Measurements from ENCODE around the gene VAMP2.
A peak's percentile ranks its signal among the peaks of the same experiment; 100 is the strongest.

Gene VAMP2

DNA sequence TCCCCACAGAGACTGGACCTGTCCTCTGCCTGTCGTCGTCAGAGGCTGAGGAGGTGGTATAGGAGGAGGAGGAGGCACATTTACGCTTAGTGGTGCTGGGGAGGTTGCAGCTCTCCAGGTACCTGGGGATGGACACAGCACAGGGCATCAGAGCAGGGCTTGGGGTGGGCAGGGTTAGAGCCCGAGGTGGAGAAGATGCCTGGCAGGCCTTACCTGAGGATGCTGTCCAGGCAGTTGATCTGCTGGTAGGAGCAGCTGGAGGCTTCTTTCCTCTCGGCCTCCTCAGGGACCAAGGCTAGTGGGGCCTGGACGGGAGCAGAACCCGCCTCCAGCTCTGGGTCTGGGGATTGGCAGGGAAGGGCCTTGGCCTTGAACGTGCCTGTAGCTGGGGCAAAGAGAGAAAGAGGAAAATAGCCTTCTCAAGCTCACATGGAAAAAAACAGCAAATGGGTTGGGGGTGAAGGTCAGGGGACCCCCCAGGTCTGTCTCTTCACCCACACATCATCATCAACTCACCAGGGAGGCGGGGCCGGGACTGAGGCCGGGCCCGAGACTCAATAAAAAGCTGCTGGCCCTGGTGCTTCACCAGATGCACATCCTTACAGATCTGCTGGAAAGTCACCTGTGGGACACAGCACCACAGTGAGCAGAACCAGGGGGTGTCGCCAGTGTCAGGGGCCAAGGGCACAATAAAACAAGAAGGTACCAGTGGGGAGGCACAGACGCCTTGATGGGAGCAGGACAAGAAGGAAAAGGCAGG is 16.2 kb downstream of the VAMP2 start:
- no peak for DNase-seq (ENCODE audit: low read depth)
- no peak overlapping the region for H3K4me3 ChIP-seq (ENCODE audit: low read depth, low read length)

- no peak overlapping the region for H3K4me3 ChIP-seq (ENCODE audit: low read depth, low read length)
- no peak for DNase-seq (ENCODE audit: low read depth)
Observed at GRCh38 chr17:8145811-8146210, 16.9 kb downstream of the VAMP2 start.

DNA sequence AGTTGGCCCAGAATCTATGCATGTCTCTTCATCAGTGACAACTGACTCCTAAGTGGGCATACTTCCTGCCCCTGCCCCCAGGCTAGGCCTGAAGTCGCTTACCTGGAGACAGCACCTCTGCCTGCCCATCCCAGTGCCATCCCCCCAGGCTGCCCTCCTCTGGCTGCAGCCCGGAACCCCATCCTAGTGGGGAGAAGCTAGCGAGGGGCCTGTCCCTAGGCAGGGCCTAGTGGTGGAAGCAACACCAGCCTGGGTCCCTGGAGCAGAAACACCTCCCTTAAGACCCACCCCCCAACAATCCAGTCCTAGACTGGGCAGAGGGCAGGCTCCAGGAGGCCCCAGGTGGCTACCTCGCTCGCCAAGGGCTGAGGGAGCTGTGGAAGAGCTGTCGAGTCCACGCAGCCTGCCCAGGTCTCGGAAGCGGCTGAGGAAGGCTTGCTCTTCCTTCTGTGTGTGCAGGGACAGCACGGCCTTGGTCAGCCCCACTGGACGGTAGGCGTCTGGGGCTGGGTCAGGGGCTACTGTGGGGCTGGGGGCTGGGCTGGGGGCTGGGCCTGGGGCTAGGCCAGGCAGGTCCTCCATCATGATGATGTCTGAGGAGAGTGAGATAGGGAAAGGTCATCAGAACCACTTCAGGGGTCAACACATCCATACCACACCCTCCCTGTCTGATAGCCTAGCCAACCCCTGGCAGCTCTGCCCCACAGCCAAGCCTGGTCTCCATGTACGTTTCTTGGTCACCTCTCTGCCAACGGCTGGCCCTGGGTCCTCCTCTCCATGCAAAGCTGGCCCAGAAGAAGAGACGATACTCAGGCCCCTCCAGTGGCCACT is 18.1 kb downstream of the VAMP2 start:
- H3K4me3 ChIP-seq (ENCODE audit: low read depth, low read length) = no peak overlapping the region
- DNase-seq (ENCODE audit: low read depth) = no peak

DNA sequence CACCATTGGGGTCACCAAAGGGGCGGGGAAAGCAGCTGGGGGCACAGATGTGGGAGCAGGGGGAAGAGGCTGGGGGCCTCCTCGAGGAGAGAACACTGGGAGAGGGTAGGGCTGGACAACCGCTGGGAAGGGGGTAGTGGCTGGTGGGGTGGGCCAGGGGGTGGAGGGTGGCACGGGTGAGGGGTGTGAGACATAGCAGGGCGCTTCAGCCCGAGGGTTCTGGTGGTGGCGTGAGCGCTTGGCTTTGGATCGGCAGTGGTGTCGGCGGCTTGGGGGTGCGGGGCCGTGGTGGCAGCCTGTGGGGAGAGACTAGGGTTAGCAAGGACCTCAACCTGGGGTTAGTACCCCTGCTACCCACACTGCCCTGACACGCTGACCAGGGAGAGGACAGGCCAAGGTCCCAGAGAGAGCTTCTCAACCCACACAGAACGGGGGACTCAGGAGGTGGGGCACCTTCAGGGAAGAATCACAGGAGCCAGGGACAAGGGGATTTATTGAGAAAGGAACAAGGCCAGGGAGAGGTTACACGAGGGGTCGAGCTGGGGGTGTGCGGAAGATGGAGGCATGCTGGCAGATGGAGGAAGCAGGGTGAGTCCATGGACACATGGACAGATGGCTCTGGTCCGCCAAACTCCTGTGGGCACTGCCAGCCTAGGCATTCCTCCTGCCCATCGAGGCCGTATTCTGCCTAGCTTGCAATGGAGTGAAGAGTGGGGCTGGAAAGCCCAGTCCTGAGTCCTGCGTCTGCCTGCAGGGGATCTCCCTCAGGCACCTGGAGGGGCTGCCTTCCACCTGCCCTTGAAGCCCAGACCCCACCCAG is 19.0 kb downstream of the VAMP2 start:
- no peak overlapping the region for H3K4me3 ChIP-seq (ENCODE audit: low read depth, low read length)
- no peak for DNase-seq (ENCODE audit: low read depth)

DNA sequence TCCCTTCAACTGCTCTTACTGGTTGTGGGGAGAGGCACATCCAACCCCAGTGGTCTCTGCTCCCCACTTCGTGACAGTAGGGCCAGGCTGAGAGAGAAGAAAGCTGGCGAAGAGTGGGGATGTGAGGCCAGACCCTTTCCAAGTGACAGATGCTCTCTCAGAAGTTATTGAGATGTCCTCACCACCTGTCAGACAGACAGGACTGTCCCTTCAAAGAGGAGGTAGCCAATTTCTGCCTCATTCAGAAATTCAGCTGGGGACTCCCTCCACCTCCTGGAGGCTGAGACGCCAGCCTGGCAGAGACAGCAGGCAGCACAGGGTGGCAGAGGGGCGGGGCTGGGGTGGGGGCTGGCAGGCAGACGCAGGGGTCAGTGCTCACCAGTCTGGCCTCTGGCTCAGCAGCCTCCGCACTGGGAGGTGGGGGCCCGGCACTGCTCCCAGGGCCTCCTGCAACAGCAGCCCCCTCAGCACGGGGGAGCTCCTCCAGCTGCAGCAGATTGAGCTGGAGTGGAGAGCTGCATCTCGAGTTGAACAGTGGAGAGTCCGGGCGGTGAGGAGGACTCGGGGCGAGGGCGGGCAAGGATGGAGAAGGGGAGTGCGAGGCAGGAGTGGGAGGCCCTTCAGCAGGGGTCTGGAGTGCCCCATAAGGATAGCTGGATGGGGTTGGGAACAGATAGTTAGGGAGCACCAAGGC is 19.7 kb downstream of the VAMP2 start:
- no peak overlapping the region for H3K4me3 ChIP-seq (ENCODE audit: low read depth, low read length)
- DNase-seq (ENCODE audit: low read depth) = no peak

DNA sequence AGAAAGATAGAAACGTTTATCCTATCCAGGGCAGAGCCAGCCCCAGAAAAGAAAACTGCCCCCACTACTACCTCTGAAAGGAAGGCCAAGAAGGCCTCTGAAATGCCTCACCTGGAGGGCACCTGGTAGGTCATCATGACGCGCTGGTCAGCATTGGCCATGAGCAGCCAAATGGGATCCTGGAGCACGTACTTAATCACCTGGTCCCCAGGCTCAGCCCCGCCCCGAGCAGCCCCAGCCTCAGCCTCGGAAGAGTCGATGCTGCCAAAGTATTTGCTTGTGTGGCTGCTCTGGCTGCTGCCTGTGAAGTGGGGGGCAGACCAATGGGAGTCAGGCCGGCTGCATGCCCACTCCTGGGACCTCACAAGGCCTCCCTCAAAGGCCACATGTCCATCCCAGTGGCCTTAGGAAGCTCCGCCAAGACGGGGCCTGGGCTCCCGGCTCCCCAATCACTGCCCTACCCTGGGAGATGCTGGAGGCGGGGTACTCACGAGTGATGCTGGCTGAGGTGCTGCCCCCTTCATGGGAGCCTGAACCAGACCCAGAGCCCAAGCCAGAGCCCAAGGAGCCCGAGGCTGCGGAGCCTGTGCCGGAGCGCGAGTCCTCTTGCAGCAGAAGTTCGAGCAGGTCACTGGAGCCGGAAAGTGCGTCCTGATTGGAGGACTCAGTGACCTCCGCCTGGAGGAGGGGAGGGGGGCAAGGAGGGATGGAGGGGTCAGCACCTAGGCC is 20.4 kb downstream of the VAMP2 start:
- no peak for DNase-seq (ENCODE audit: low read depth)
- no peak overlapping the region for H3K4me3 ChIP-seq (ENCODE audit: low read depth, low read length)

DNA sequence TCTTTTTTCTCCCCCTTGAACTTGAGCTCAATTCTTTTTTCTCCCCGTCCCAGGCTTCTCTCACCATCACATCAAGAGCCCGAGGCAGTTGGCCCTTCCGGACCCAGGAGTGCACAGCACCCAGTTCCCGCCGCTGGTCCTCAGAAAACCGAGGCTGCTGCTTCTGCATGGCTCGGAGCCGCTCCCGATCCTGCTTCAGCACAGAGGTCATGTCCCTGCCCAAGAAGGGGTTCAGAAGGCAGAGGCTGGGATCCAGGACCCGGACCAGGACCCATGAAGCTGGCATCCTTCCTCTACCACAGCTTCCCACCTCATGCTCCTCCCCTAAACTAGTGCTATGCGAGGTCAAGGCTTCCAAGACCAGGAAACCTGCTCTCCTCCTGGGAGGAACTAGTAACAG is 21.0 kb downstream of the VAMP2 start:
- H3K4me3 ChIP-seq (ENCODE audit: low read depth, low read length) = no peak overlapping the region
- DNase-seq (ENCODE audit: low read depth) = no peak

- H3K4me3 ChIP-seq (ENCODE audit: low read depth, low read length) = no peak overlapping the region
- no peak for DNase-seq (ENCODE audit: low read depth)
Observed at GRCh38 chr17:8141045-8141444, 21.7 kb downstream of the VAMP2 start.

DNA sequence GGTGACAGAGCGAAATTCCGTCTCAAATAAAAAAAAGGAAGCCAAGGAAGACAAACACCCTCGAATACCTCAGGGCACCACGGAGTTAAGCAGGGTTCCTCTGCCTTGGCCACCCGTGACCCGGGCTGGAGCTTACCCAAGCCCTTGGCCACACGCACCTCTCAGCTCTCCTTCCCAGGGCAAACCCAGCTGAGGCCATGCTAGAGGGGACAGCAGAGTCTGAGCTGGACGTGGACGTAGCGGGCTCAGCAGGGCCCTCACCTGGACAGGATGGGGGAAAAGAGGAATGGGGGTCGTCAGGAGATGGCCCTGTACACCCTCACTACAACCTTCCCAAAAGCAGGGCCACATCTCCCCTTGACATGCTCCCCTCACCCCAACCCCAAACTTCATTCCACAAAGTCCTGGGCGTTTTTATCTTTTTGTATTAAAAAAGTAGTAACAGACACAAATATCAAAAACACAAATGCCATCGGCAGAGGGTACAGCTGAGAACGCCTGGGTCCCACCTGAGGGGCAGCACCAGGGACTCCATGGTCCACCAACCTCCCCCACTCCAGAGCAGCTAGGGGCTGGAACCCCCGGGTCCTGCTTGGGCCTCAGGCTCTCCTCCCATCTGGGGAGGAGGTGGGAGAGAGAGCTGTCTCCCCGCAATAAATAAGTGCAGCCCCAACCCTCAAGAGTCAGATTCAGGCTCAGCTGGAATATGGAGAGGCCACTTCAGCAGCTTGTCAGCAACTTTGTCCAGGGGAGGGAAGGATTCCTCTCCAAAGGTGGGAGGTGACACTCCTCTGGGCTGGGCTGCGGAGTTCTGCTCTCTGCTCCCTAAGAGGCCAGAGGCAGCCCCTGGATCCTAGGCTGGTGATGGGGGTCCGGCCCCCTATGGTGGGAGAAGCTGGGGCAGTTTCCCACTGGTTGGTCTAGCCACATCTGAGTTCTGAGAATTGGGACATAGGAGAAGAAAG is 22.4 kb downstream of the VAMP2 start:
- DNase-seq (ENCODE audit: low read depth) = no peak

DNA sequence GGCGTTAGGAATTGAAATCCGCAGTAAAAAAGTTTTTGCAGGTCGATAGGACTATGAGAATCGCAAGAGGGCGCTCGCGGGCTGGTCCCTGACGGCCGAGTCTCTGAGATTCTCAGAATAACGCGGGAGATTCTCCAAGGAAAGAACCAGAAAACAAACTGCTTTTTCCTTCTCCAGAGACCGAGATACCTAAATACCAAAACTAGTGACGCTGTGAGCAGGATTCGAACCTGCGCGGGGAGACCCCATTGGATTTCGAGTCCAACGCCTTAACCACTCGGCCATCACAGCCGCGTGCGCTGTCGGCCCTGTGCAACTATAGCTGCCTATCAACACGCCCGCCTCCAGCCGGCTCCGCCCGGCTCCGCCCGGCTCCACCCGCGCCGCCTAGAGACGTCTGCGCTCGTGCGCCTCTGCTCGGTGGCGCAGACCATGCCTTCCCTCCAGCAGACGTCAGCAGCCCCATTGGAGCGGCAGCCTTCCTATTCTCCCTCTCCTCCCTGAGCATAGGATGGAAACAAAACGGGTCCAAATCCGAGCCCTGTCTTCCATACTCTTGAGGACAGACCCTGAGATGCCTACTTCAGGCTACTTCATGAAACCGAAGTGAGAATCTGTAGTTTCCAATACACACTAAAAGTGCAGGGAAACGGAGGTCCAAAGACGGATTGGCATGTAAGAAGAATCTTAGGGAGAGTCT is 23.9 kb downstream of the VAMP2 start:
- H3K4me3 ChIP-seq (ENCODE audit: low read depth, low read length) = peak overlapping the region; percentile 39
- peak; percentile 84 for DNase-seq (ENCODE audit: low read depth)

More for the DNA sequence above, 22.4 kb downstream of the VAMP2 start:
- no peak overlapping the region for H3K4me3 ChIP-seq (ENCODE audit: low read depth, low read length)

DNA sequence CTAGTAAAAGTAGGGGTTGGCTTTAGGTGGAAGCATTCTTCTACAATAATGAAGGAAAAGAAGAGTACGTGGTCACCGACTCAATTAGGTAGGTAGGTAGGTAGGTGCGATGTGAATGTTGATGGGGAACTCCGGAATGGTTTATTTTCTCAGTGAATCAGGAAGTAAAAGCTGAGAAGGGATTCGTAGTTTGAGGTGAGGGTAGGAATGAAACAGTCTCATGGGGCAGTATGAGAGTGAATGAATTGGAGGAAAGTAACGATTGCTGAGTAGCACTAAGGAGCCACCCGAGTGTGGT is 24.4 kb downstream of the VAMP2 start:
- H3K4me3 ChIP-seq (ENCODE audit: low read depth, low read length) = peak overlapping the region; percentile 4
- no peak for DNase-seq (ENCODE audit: low read depth)

GRCh38 chr17:8137645-8138373 is 24.9 kb downstream of the VAMP2 start:
- peak overlapping the region; percentile 4 for H3K4me3 ChIP-seq (ENCODE audit: low read depth, low read length)
- DNase-seq (ENCODE audit: low read depth) = no peak

DNA sequence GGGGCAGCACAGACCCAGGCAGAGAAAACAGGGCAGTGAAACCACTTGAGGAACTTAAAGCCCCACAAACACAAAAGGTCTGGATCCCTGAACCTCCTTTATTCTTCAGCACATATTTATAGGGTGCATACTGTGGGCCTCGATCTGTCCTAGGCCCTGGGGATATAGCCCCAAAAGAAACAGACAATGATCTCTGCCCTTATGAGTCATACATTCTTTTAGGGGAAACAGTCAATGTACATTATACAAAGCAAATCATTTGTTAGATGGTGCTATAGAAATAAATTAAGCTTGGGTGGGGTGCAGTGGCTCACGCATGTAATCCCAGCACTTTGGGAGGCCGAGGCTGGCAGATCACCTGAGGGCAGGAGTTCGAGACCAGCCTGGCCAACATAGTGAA is 28.8 kb downstream of the VAMP2 start:
- no peak overlapping the region for H3K4me3 ChIP-seq (ENCODE audit: low read depth, low read length)
- no peak for DNase-seq (ENCODE audit: low read depth)

- no peak overlapping the region for H3K4me3 ChIP-seq (ENCODE audit: low read depth, low read length)
- no peak for DNase-seq (ENCODE audit: low read depth)
Observed at GRCh38 chr17:8133399-8133798, 29.3 kb downstream of the VAMP2 start.

GRCh38 chr17:8131844-8132441 is 30.8 kb downstream of the VAMP2 start:
- no peak for DNase-seq (ENCODE audit: low read depth)
- no peak overlapping the region for H3K4me3 ChIP-seq (ENCODE audit: low read depth, low read length)

DNA sequence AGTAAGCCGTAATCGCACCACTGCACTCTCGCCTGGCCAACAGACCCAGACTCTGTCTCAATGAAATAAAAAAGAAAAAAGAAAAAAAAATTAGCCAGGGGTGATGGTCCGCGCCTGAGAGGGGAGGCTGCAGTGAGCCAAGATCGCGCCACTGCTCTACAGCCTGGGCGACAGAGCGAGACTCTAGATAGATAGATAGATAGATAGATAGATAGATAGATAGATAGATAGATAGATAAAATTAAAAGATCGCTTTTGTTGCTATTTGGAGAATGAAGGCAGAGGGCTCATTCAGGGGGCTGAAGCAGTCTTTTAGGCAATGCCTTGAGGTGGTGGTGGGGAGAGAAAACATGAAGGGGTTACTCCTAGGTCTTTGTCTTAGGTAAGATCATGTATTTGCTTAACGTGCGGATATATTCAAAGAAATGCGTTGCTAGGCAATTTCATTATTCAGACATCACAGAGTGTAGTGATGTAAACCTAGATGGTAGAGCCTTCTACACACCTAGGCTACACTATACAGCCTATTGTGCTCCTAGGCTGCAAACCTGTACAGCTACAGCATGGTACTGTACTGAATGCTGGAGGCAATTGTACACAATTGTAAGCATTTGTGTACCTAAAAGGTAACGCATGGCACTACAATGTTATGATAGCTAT is 34.5 kb downstream of the VAMP2 start:
- no peak overlapping the region for H3K4me3 ChIP-seq (ENCODE audit: low read depth, low read length)
- no peak for DNase-seq (ENCODE audit: low read depth)
